ENCODE measurements around the gene OSTF1.
A peak's percentile ranks its signal among the peaks of the same experiment; 100 is the strongest.

Gene OSTF1

GRCh38 chr9:75183306-75183705, 95.0 kb downstream of the OSTF1 start:
- TF ChIP-seq, protein P1, sequence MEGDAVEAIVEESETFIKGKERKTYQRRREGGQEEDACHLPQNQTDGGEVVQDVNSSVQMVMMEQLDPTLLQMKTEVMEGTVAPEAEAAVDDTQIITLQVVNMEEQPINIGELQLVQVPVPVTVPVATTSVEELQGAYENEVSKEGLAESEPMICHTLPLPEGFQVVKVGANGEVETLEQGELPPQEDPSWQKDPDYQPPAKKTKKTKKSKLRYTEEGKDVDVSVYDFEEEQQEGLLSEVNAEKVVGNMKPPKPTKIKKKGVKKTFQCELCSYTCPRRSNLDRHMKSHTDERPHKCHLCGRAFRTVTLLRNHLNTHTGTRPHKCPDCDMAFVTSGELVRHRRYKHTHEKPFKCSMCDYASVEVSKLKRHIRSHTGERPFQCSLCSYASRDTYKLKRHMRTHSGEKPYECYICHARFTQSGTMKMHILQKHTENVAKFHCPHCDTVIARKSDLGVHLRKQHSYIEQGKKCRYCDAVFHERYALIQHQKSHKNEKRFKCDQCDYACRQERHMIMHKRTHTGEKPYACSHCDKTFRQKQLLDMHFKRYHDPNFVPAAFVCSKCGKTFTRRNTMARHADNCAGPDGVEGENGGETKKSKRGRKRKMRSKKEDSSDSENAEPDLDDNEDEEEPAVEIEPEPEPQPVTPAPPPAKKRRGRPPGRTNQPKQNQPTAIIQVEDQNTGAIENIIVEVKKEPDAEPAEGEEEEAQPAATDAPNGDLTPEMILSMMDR (conservative IDR thresholded peaks at IDR 0.05; ENCODE audit: low read depth) = no peak
- CTCF ChIA-PET = interaction anchor here (0.6 kb wide), 1 partner anchor 1089 kb away, joined by 6 read pairs; no protein-coding TSS in a partner anchor
- no peak overlapping the region for H3K27ac ChIP-seq
- POLR2A ChIA-PET (ENCODE audit: low non-redundant PET) = no interaction called here
- DNase-seq (ENCODE audit: low spot score) = no peak

- CTCF ChIA-PET = no interaction called here
- TF ChIP-seq, protein P1 (conservative IDR thresholded peaks at IDR 0.05; ENCODE audit: low read depth) = no peak
- POLR2A ChIA-PET (ENCODE audit: low non-redundant PET) = no interaction called here
- no peak overlapping the region for H3K27ac ChIP-seq
- no peak for DNase-seq (ENCODE audit: low spot score)
Observed at GRCh38 chr9:75184471-75184870, 96.2 kb downstream of the OSTF1 start.

- TF ChIP-seq, protein P1 (conservative IDR thresholded peaks at IDR 0.05; ENCODE audit: low read depth) = peak; percentile 42
- ChIA-PET POLR2A (ENCODE audit: low non-redundant PET) (no interaction called here), CTCF (interaction anchor here (0.6 to 1.0 kb wide), 8 partner anchors 13 to 412 kb away, joined by 3 to 4 read pairs (median 3); no protein-coding TSS in a partner anchor)
- no peak overlapping the region for H3K27ac ChIP-seq
- no peak for DNase-seq (ENCODE audit: low spot score)
Observed at GRCh38 chr9:75185585-75186170, 97.4 kb downstream of the OSTF1 start.

- H3K27ac ChIP-seq = no peak overlapping the region
- DNase-seq (ENCODE audit: low spot score) = peak; percentile 37
- ChIA-PET CTCF (interaction anchor here (0.7 kb wide), 1 partner anchor 53 kb away, joined by 3 read pairs; no protein-coding TSS in a partner anchor), POLR2A (ENCODE audit: low non-redundant PET) (no interaction called here)
- TF ChIP-seq, protein P1 (conservative IDR thresholded peaks at IDR 0.05; ENCODE audit: low read depth) = peak; percentile 91
Observed at GRCh38 chr9:75186767-75187380, 98.6 kb downstream of the OSTF1 start.

GRCh38 chr9:75188756-75189155, 100.4 kb downstream of the OSTF1 start:
- CTCF ChIA-PET = no interaction called here
- DNase-seq (ENCODE audit: low spot score) = peak; percentile 53
- POLR2A ChIA-PET (ENCODE audit: low non-redundant PET) = no interaction called here
- TF ChIP-seq, protein P1 (conservative IDR thresholded peaks at IDR 0.05; ENCODE audit: low read depth) = no peak
- H3K27ac ChIP-seq = no peak overlapping the region

DNA sequence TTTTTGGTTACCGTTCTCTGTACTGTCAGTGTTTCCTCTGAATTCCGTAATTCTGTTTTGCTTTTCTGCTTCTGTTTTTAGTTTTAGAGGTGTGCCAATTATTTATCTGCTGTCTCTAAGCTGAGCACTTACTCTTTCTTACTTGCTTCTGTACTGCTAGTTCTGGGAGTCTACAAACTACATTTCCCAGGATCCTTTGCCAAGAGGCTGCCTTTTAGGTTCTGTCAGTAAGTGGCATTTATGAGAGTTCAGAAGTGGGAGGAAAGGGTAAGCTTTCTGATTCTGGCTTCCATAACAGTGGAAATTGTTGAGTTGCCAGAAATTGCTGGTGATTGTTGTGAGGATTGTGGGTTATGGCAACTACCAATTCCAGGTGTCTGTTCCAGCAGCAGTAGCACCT, 102.4 kb downstream of the OSTF1 start:
- ChIA-PET CTCF (interaction anchor here (0.8 kb wide), 1 partner anchor 48 kb away, joined by 3 read pairs; no protein-coding TSS in a partner anchor), POLR2A (ENCODE audit: low non-redundant PET) (no interaction called here)
- no peak overlapping the region for H3K27ac ChIP-seq
- DNase-seq (ENCODE audit: low spot score) = no peak
- TF ChIP-seq, protein P1 (conservative IDR thresholded peaks at IDR 0.05; ENCODE audit: low read depth) = no peak
